NOMO-1 (cell line): ENCODE measurements around the gene S100Z.
"Not testable (repeated sequence)": the region's sequence is repeated elsewhere in the genome, so short reads cannot be mapped to it uniquely, and the experiment has no call there.

ENCODE experiments used
- DNase-seq, 2 experiments: peaks; one replicate each; lab custom pipeline; 2025; ENCODE audit not compliant: unreplicated experiment in 2 of 2; lab: John Stamatoyannopoulos, UW

S100Z gene

DNA sequence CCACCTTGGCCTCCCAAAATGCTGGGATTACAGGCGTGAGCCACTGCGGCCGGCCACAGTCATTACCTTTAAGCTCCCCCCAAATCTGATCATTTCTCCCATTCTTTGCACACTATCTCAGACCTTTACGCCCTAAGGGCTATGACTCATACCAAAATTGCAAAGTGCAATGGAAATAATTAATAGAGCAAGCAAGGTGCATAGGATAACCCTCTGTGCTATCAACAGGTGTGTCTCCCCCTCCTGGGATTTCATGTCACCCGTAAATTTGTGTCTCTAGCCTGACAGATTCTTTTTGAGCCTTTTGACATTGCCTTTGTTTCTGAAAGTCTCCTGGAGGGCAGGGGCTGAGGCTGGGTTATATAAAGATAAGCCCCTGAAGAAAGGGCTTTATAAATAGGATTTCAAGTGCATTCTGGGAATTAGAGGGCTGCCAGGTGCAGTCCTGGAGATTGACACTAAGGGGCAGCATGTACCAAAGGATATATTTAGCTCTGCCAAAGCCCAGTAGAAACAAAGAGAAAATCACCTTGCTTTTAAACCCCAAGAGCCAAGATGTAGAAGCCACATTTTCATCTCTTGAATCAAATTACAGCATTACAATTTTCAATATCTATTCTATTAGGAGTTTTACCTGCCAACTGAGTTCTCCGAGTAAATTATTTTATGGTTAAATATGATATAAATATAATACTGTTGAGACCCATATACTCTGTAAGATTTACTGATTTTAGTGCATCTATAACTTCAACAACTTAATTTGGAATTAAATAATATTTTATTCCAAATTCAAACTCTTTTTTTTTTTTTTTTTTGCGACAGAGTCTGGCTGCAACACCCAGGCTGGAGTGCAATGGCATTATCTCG is 18.2 kb downstream of the S100Z start:
- DNase-seq: peak; percentile 31 to 51

DNA sequence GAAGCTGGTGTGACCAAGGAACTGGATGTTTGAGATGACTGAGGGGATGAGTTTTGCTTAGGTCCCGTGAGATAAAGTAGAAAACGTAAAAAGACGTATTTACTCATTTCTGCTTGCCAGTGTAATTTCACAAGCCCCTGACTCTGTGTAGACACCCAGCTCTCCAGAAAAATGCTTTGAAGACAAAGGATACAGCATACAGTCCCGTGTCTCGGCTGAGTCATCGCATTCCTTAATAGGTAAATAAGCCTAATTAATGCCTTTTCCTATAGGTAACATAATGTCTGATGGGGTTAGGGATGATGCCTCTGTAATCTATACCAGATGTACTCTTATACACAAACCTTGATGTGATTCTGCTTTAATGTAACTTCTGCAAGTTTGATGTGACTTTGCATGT is 20.2 kb downstream of the S100Z start:
- DNase-seq: no peak

DNA sequence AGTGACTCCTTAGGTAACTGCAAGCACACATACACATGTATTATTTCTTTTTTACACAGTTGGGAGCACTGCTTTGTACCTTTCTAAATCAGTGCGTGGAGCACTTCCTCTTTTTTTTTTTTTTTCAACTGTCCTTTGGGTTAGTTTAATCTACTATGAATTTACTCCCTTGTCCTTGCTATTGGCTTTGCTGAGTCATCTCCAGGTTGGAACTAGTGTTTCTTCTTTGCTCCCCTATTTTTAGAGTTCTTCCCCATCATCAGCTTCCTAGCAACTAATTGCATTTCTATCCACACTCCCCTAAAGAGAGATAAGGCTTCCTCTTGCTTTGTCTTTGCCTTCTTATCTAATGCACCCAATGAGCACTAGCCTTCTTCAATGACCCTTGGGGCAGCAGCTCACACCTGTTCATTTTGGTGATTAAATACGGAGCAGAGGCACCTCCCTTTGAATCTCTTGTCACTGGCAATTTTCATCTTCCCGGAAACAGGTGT is 24.3 kb downstream of the S100Z start:
- peak; percentile 28 to 66 for DNase-seq

DNA sequence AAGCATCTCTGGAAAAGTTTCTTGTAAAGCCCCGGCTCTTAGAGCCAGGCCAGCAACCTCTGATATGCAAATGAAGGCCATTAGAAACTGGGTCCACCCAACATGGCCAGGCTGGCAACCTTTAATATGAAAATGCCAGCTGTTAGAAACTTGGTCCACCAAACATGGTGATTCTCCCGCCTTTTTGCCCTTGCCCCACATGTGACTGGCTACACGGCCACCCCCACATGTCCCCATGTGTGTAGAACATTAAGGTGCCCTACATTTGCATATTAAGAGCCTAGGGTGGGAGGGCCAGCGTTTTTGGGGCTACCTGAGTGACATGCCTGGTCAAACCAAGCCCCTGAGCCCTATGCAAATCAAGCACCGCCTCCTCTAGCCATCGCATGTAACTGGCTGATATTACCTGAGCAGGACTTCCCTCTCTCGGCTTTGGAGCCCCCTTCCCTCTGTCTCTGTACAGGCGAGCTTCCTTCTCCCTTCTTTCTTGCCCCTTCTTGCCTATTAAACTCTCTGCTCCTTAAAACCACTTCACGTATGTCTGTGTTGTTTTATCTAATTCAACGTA is 39.0 kb downstream of the S100Z start:
- DNase-seq: no peak

DNA sequence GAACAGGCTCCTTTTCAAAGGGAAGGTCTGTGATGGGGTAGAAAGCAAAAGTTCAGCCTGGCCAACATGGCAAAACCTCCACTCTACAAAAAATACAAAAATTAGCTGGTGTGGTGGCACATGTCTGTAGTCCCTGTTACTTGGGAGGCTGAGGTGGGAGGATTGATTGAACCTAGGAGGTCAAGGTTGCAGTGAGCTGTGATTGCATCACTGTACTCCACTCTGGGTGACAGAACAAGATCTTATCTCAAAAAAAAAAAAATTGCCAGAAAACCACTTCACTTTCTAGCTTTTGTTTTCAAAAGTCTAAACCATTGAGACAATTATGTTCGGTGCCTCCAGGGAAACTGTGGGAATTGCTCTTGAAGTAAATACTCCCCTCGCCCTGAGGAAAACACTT is 43.5 kb downstream of the S100Z start:
- DNase-seq: no peak

DNA sequence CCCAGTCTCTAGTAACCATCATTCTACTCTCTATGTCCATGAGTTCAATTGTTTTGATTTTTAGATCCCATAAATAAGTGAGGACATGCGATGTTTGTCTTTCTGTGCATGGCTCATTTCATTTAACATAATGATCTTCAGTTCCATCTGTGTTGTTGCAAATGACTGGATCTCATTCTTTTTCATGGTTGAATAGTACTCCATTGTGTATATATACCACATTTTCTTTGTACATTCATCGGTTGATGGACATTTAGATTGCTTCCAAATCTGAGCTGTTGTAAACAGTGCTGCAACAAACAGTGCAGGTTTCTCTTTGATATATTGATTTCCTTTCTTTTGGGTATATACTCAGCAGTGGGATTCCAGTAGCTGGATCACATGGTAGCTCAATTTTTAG is 46.4 kb downstream of the S100Z start:
- no peak for DNase-seq

DNA sequence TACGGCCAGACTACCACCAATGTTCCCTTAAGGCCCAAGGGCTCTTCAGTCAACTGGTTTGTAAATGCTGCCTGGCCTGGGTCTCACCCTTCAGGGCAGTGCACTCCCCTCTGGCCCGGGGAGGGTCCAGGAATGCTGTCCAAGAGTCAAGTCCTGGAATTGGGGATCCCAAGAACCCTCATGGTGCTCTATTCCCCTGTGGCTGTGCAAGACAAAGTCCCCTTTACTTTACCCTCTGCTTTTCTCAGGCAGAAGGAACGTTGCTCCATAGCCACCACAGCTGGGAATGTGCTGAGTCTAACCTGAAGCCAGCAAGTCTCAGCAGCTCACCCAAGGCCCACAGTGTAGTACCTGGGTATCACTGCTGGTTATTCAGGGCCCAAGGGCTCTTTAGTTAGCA is 51.7 kb downstream of the S100Z start:
- DNase-seq: no peak

DNA sequence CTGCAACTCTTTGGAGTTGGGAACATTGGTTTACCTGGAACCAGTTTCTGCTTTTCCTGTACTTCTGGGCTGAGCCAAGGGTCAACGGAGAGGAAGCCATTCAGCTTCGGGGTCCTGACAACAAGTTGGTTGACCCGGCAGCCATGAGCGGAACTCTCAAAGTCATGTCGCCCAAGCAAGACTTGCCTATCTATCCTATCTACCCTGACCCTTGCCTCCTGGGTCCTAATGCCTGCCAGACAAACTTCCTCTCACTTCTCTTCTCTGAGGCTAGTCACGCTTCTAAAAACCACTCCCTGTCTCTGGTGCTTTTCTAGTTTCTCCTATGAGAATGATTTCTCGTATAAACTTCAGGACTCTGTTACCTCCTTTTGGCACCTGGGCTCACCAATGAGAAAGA is 58.4 kb downstream of the S100Z start:
- no peak for DNase-seq

DNA sequence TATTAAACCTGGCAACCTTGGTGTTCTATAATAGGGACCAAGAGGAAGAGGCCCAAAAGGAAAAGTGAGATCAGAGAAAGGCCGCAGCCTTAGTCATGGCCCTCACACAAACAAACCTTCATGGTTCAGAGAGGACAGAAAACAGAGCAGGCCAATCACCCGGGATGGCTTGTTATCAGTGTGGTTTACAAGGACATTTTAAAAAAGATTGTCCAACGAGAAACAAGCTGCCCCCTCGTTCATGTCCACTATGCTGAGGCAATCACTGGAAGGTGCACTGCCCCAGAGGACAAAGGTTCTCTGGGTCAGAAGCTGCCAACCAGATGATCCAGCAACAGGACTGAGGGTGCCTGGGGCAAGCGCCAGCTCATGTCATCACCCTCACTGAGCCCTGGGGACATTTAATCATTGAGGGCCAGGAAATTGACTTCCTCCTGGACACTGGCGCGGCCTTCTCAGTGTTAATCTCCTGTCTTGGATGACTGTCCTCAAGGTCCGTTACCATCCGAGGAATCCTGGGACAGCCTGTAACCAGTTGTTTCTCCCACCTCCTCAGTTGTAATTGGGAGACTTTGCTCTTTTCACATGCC is 60.6 kb downstream of the S100Z start:
- DNase-seq: not testable (repeated sequence)

DNA sequence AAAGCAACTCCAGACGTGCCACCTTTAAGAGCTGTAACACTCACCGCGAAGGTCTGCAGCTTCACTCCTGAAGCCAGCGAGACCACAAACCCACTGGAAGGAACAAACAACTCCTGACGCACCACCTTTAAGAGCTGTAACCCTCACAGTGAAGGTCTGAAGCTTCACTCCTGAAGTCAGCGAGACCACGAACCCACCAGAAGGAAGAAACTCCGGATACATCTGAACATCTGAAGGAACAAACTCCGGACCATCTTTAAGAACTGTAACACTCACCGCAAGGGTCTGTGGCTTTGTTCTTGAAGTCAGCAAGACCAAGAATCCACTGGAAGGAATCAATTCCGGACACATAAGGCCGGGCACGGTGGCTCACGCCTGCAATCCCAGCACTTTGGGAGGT is 64.9 kb downstream of the S100Z start:
- not testable (repeated sequence) for DNase-seq

DNA sequence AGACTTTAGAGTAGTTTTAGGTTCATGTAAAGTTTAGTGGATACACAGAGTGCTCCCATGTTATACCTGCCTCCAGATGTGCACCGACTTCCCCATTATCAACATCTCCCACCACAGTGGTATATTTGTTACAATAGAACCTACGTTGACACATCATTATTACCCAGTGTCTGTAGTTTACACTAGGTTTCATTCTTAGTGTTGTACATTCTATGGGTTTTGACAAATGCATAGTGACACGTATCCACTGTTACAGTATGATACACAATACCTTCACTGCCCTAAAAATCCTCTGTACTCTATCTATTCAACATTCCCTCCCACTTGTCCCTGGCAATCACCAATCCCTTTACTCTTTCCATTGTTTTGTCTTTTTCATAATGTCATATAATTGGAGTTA is 68.7 kb downstream of the S100Z start:
- DNase-seq: no peak

DNA sequence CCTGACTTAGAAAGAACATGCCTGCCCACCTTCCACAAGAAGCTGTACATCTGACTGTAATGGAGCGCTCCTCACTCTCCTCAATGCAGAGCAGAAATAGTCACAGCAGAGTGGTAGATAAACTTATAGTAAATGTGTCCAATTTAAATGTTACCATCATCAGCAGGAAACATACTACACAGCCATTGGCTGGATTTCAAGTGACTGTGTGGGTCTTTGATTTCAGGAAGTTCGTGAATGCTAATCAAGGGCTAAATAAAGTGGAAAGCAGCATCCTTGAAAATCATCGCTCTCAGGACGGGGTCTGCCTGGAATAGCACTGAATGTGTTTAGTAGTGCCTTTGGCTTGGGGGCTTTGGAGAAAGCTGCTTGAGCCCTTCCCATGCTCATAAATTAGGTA is 70.7 kb downstream of the S100Z start:
- DNase-seq: no peak

DNA sequence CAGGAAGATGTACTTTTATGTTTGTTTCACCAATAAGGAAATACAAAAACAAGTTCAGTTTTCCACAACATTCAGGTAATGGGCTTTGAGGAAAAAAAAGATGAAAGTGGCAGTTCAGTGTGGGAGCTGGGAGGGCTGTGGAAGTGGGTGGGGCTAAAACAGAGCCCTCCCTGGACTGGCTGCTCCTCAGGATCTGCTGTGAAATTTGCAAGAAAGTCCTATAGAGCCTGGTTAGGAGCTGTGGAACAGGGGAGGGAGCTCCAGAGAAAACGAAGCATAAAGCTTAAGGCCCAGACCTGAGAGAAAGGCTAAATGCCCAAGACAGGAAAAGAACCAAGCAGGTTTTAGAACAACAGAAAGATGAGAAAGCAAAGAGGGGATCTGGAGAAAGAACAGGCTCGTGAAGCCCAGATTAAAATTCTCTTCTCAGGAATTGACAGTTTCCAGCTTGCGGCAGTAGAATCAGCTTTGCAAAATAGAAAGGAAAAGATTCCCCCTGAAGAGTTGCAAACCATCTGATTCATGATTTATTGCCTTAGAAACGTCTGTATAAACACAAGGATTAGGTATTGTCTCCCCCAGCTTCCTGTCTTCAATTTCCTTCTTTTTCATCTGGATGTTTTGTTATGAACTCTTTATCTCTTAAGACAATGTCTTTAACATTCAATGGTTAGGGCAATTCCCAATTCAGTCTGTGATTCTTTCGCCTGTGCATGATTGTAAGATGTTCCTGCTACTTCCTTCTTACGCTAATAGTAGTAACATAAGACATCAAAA is 76.7 kb downstream of the S100Z start:
- DNase-seq: no peak

DNA sequence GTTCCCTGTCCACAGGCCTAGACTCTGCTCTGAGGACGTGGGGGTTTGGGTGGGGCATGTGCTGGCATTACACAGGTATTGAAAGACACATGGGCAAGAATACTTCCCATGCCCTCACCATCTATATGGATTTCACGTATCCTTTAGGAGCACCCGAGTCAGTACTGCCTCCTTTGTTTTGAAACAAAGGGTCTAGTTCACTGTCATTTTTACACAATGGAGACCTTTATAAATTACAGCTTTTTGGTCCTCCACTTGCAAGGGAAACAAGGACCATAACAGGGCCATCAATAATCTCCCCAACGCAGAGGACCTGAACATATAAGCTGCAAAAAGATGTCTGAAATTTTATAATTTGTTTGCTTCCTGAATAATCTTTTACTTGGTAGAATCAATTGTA is 78.1 kb downstream of the S100Z start:
- no peak for DNase-seq

DNA sequence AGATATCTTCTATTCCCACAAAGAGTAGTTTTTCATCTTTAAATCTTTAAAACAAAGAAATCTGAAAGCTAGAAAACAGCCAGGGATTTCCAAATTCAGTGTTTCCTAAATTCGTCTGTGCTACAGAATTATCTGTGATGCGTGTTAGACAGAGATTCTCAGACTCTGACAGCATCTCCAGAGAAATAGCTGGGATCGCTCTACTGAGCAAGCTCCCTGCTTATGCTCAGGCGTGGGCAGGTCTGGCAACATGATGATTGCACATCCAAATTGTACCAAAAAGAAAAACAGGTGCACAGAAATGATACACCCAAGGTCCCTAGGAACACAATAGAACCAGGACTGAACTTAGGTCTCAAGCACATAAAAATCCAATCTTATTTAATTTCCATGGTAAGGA is 80.3 kb downstream of the S100Z start:
- no peak for DNase-seq

DNA sequence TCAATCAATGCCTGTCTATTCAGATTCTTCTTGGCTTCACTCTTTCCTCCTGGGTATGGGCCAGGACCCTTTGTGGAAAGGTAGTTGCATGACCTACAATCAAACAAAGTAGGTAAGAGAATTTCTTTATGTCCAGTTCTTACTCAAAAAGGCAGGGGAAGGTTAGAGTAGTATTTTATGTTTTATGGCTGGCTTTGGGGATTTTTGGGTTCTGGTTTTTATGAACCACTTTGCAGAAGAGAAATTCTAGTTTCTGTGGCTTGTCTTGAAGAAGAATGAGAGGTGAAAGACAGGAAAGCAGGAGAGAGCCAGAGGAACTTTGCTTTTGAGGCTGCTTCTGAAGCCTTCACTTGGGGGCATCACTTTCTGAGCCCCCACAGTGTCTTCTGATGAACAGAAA is 88.4 kb downstream of the S100Z start:
- no peak for DNase-seq

DNA sequence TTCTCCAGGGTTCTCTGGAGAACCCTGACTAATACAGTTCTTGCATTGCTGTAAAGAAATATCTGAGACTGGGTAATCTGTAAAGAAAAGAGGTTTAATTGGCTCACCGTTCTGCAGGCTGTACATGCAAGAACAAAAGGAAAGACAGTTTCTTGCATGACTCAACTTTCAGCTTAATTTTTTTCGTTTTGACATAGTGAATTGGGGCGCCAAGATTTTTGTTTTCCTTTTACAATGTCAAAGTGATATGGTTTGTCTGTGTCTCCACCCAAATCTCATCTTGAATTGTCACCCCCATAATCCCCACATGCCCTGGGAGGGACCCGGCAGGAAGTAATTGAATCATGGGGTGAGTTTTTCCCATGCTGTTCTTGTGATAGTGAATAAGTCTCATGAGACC is 91.2 kb downstream of the S100Z start:
- DNase-seq: no peak

DNA sequence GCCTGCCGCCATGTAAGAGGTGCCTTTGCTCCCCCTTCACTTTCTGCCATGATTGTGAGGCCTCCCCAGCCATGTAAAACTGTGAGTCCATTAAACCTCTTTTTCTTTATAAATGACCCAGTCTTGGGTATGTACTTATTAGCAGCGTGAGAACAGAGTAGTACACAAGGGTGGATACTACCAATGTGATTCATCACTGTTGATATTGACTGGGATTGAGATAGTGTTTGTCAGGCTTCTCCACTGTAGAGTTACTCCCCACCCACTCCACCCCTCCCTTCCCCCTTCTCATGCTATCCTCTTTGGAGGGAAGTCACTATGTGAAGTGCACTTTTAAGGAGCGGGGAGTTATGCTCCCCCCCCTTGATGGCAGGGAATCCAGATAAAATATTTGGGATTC is 91.6 kb downstream of the S100Z start:
- DNase-seq: no peak

DNA sequence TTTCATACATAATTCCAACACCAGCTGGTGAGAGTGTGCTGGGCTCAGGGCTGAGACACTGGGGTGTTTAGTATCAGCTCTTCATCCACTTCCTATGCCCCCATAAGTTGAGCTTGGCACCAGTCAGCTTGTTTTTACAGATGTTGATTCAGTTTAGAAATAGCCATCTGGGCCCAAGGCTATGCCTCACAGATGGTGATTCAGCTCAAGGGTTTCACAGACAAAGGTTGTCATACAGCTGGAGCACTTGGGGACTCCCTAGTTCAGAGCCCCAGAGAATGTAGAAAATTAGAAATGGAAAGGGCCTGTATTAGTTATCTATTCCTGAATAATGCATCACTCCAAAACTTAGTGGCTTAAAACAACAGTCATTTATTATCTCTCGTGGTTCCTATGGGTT is 92.8 kb downstream of the S100Z start:
- no peak for DNase-seq

DNA sequence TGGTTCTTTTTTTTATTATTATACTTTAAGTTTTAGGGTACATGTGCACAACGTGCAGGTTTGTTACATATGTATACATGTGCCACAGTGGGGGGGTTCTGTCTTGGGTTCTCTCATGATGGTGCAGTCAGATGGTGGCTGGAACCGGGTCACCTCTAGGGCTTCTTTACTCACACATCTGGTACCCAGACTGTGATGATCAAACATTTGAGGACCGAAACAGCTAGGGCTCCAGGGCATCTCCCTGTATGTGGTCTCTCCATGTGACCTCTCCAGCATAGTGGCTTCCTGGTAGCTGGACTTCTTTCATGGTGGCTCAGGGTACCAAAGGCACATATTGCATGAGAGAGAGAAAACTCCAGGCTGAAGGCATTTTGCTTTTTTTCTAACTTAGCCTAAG is 93.2 kb downstream of the S100Z start:
- no peak for DNase-seq

DNA sequence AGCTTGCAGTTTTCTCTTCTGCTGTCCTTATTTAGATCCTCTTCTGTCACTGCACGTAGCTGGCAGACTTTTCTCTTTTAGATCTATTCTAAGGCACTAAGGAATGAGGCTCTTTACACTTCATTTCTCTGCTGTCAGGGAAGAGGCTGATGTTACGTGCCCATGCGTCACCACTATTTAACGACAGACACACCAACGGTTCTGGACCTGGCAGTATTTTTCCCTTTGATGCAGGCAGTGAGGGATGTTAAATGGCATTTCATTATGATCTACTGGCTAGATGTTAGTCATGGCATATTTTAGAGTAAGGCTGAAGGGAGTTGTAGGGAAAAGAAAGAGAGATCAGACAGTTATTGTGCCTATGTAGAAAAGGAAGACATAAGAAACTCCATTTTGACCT is 94.8 kb downstream of the S100Z start:
- DNase-seq: no peak
